Subcutaneous abdominal adipose tissue (tissue), 5 donors: ENCODE data around the gene INSM1.

Source experiments
- H3K27ac ChIP-seq: one replicate; pipeline ENCODE4 v1.7.0; 2013; ENCODE audit warnings: low read depth, mild to moderate bottlenecking, inconsistent platforms, low read length, moderate library complexity
- H3K27me3 ChIP-seq, 5 donors: one replicate each; pipeline ENCODE4 v1.7.0; 2013; ENCODE audit warnings: low read length in 5 of 5, inconsistent platforms in 1 of 5; ENCODE audit not compliant: control insufficient read depth in 5 of 5, insufficient read depth in 4 of 5
- H3K36me3 ChIP-seq, 5 donors: one replicate each; pipeline ENCODE4 v1.7.0; 2013; ENCODE audit warnings: low read length in 5 of 5; ENCODE audit not compliant: control insufficient read depth in 5 of 5, insufficient read depth in 5 of 5
- H3K4me1 ChIP-seq, 5 donors: one replicate each; pipeline ENCODE4 v1.7.0; 2013; ENCODE audit warnings: low read length in 5 of 5, mild to moderate bottlenecking in 3 of 5, moderate library complexity in 1 of 5; ENCODE audit not compliant: control insufficient read depth in 5 of 5, insufficient read depth in 5 of 5
- H3K4me3 ChIP-seq, 5 donors: one replicate each; pipeline ENCODE4 v1.7.0; 2013; ENCODE audit warnings: low read length in 5 of 5, low read depth in 1 of 5
- H3K9ac ChIP-seq, 5 donors: one replicate each; pipeline ENCODE4 v1.7.0; 2013; ENCODE audit warnings: low read length in 5 of 5, mild to moderate bottlenecking in 4 of 5, moderate library complexity in 3 of 5
- H3K9me3 ChIP-seq, 5 donors: one replicate each; pipeline ENCODE4 v1.7.0; 2013; ENCODE audit warnings: low read length in 5 of 5; ENCODE audit not compliant: control insufficient read depth in 5 of 5
- donor health status: healthy.
- donor health status: healthy.
- donor health status: healthy.
- donor health status: healthy.
- donor health status: healthy.

INSM1 gene

GRCh38 chr20:20391115-20391514, 23.2 kb downstream of the INSM1 start:
- Histone ChIP-seq H3K4me3 (no peak overlapping the region), H3K9me3 (no peaks in the 10 kb centered on the region), H3K27me3 (no peaks in the 10 kb centered on the region), H3K4me1 (peaks cover 0 to 13% (median 8%) of the 10 kb centered on the region in 5 donors), H3K9ac (no peak overlapping the region), H3K36me3 (peaks cover 0 to 54% (median 51%) of the 10 kb centered on the region in 5 donors), H3K27ac (no peak overlapping the region)

GRCh38 chr20:20391766-20392165, 23.9 kb downstream of the INSM1 start:
- H3K9me3 ChIP-seq: no peaks in the 10 kb centered on the region
- no peaks in the 10 kb centered on the region for H3K27me3 ChIP-seq
- no peak overlapping the region for H3K9ac ChIP-seq
- H3K27ac ChIP-seq: no peak overlapping the region
- H3K36me3 ChIP-seq: peaks cover 0 to 58% (median 56%) of the 10 kb centered on the region in 5 donors
- no peak overlapping the region for H3K4me3 ChIP-seq
- peaks cover 0 to 13% (median 8%) of the 10 kb centered on the region in 5 donors for H3K4me1 ChIP-seq

- H3K27ac ChIP-seq: no peak overlapping the region
- no peaks in the 10 kb centered on the region for H3K27me3 ChIP-seq
- H3K4me3 ChIP-seq: no peak overlapping the region
- H3K36me3 ChIP-seq: peaks cover 0 to 71% (median 63%) of the 10 kb centered on the region in 5 donors
- H3K4me1 ChIP-seq: peaks cover 0 to 13% (median 8%) of the 10 kb centered on the region in 5 donors
- H3K9ac ChIP-seq: no peak overlapping the region
- no peaks in the 10 kb centered on the region for H3K9me3 ChIP-seq
Observed at GRCh38 chr20:20393207-20394120, 25.6 kb downstream of the INSM1 start.

- Histone ChIP-seq H3K4me3 (no peak overlapping the region), H3K4me1 (peaks cover 0 to 13% (median 8%) of the 10 kb centered on the region in 5 donors), H3K9me3 (no peaks in the 10 kb centered on the region), H3K9ac (no peak overlapping the region), H3K27me3 (no peaks in the 10 kb centered on the region), H3K36me3 (peaks cover 0 to 78% (median 70%) of the 10 kb centered on the region in 5 donors), H3K27ac (no peak overlapping the region)
Observed at GRCh38 chr20:20395087-20395486, 27.2 kb downstream of the INSM1 start.

GRCh38 chr20:20395903-20396568, 28.1 kb downstream of the INSM1 start:
- peaks cover 0 to 13% (median 8%) of the 10 kb centered on the region in 5 donors for H3K4me1 ChIP-seq
- H3K36me3 ChIP-seq: peaks cover 0 to 72% (median 64%) of the 10 kb centered on the region in 5 donors
- no peaks in the 10 kb centered on the region for H3K9me3 ChIP-seq
- no peak overlapping the region for H3K27ac ChIP-seq
- H3K9ac ChIP-seq: no peak overlapping the region
- no peaks in the 10 kb centered on the region for H3K27me3 ChIP-seq
- H3K4me3 ChIP-seq: no peak overlapping the region

GRCh38 chr20:20396794-20397193, 28.9 kb downstream of the INSM1 start:
- Histone ChIP-seq H3K27me3 (no peaks in the 10 kb centered on the region), H3K27ac (no peak overlapping the region), H3K4me1 (peaks cover 0 to 13% (median 8%) of the 10 kb centered on the region in 5 donors), H3K36me3 (peaks cover 4 to 65% (median 56%) of the 10 kb centered on the region in 5 donors), H3K9me3 (no peaks in the 10 kb centered on the region), H3K4me3 (no peak overlapping the region), H3K9ac (no peak overlapping the region)

- Histone ChIP-seq H3K27me3 (no peaks in the 10 kb centered on the region), H3K36me3 (peaks cover 4 to 64% (median 54%) of the 10 kb centered on the region in 5 donors), H3K9ac (no peak overlapping the region), H3K9me3 (no peaks in the 10 kb centered on the region), H3K27ac (no peak overlapping the region), H3K4me3 (no peak overlapping the region), H3K4me1 (peaks cover 0 to 12% (median 8%) of the 10 kb centered on the region in 5 donors)
Observed at GRCh38 chr20:20398123-20398522, 30.2 kb downstream of the INSM1 start.

- Histone ChIP-seq H3K27me3 (no peaks in the 10 kb centered on the region), H3K9ac (no peak overlapping the region), H3K9me3 (no peaks in the 10 kb centered on the region), H3K4me3 (no peak overlapping the region), H3K4me1 (no peaks in the 10 kb centered on the region), H3K36me3 (peaks cover 4 to 70% (median 57%) of the 10 kb centered on the region in 5 donors), H3K27ac (no peak overlapping the region)
Observed at GRCh38 chr20:20399531-20400500, 31.9 kb downstream of the INSM1 start.

GRCh38 chr20:20401991-20402390, 34.1 kb downstream of the INSM1 start:
- Histone ChIP-seq H3K9me3 (no peaks in the 10 kb centered on the region), H3K36me3 (peaks cover 4 to 68% (median 47%) of the 10 kb centered on the region in 5 donors), H3K27me3 (no peaks in the 10 kb centered on the region), H3K9ac (no peak overlapping the region), H3K4me3 (no peak overlapping the region), H3K4me1 (peaks cover 0 to 2% (median 0%) of the 10 kb centered on the region in 5 donors), H3K27ac (no peak overlapping the region)
